ENCODE data around the gene ELK3. TPM values are rescaled to one million over a fixed set of nuclear protein-coding genes. Genes with fewer than 3 reads are reported as not detected.

ELK3 gene
- total RNA-seq, 2 experiments from 2014 or later, result 18.3 to 19.2 TPM

GRCh38 chr12:96227365-96228106 lies 33.4 kb downstream of the ELK3 start:
- POLR2A ChIA-PET, result interaction anchor here (0.6 kb wide), 1 partner anchor 12 kb away, joined by 8 read pairs; no protein-coding TSS in a partner anchor
- CTCF ChIA-PET, result interaction anchor here (0.5 kb wide), 1 partner anchor 64 kb away, joined by 4 read pairs; no protein-coding TSS in a partner anchor

- CTCF ChIA-PET, result no interaction called here
- POLR2A ChIA-PET, result no interaction called here
Measured at GRCh38 chr12:96228566-96229248, 34.5 kb downstream of the ELK3 start.

DNA sequence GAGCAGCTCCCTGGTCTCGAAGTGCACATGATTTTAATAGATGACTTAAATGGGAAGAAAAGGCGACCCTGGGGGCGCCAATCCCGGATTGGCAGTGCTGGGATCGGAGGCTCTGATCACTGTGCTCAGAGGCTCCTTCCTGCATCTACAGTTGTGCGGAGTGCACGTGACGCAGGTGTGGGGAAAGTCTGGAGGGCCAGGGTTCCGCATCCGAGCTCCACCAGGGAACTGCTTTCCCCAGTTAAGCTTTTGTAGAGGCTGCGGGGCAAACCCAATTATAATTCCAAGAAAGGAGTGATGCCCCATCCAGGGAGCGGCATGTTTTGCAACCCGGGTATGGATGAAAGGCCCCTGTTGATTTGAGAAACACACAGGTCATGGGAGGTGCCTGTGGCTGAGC lies 36.5 kb downstream of the ELK3 start:
- CTCF ChIA-PET, result interaction anchor here (0.6 kb wide), 1 partner anchor 232 kb away, joined by 3 read pairs; no protein-coding TSS in a partner anchor
- POLR2A ChIA-PET, result no interaction called here

DNA sequence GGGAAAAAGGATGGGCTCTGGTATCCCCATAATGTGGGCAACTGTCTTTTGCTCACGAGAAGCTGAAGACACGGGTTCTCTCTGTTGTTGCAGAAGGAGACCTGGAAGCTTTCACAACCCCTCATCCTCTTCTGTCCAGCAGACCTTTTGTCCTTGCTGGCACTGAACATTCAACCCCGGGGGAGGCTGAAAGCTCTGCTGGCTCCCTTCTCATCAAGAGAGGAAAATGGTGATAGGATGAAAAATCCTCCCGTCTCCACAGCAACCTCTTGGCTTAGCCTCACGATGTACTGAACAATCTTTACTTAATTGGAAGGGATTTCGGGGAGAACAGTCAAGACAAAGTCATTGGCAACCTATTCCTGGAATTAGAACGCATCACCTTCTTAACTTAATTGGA lies 39.0 kb downstream of the ELK3 start:
- ChIA-PET CTCF (no interaction called here), POLR2A (no interaction called here)

DNA sequence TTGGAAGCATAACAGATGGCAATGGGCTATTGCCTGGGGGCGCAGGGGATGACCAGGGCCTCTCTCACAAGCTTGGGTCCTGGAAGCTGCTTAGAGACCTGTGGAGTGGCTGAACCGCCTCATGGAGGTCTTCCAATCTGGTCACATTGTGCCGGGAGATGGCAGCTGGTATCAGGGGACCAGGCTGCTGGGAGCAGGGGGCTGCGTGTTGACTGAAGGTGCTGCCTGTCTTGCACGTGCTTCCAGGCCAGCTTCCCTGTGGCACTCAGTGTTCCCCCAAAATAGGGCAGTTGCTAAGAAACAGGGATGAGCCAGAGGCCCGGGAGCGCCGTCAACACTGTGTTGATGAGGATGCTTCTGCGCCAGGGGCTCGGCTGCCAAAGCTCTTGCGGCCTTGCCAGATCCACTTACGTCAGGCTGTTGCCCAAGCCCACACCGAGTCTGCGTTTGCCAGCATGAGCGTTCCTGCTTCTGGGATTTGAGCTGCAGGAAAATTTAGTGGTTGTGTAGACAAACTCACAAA lies 39.8 kb downstream of the ELK3 start:
- CTCF ChIA-PET, result no interaction called here
- POLR2A ChIA-PET, result no interaction called here

- POLR2A ChIA-PET, result no interaction called here
- CTCF ChIA-PET, result interaction anchor here (0.5 kb wide), 1 partner anchor 177 kb away, joined by 3 read pairs; no protein-coding TSS in a partner anchor
Measured at GRCh38 chr12:96234591-96235483, 40.7 kb downstream of the ELK3 start.

- ChIA-PET POLR2A (no interaction called here), CTCF (no interaction called here)
Measured at GRCh38 chr12:96235484-96235826, 41.3 kb downstream of the ELK3 start.

DNA sequence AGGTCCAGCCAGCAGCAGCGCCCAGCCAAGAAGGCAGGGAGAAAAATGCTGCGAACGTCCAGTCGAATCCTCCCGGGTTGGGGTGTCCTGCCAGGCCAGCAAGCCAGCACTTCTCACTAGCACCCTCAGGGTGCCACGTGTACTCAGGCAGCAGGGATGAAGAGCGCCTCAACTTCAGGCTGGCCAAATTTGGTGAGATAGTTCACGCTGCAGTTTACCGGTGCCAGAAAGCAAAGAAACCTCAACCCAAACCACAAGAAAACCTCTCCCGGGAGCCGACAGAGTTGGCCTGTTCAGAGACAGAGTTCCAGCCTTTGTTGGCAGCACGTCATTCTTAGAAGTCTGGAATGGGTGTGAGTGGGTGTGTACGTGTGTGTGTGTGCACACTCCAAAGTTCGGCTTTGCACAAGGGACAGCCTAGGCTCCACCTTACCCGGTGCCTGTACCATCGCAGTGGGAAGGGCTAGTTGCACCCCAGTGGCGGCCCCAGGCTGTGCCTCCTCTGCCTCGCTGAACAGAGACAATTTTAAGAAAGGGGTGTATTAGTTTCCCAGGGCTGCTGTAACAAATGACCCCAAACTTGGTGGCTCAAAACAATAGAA lies 42.1 kb downstream of the ELK3 start:
- ChIA-PET POLR2A (no interaction called here), CTCF (interaction anchor here (1.4 kb wide), 1 partner anchor 21 kb away, joined by 5 read pairs; no protein-coding TSS in a partner anchor)

- POLR2A ChIA-PET, result no interaction called here
- CTCF ChIA-PET, result interaction anchor here (1.4 kb wide), 1 partner anchor 22 kb away, joined by 5 read pairs; no protein-coding TSS in a partner anchor
Measured at GRCh38 chr12:96237035-96237434, 42.9 kb downstream of the ELK3 start.

DNA sequence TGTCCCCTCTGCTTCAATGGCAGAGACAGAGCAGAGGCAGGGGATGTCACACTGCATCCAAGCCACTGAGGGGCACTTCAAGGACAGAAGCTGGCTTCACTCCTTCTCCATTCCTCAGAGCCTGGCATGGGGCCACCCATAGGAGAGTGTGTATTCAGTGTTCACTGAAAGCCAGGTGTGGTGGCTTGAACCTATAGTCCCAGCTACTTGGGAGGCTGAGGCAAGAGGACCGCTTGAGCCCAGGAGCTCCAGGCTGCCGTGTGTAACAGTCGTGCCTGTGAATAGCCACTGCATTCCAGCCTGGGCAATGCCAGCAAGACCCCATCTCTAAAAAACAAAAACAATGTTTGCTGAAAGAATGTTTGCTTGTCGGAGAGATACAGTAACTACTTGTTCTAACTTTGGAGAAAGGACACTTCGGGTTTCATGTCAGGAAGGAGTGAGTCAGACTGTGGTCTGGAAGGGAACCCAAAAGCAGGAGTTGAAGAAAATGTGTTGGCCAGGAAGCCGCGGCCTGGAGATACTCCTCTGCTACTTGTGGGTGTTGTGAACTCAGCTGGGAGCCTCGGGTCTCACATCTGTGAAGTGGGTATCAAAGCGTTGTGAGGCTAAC lies 43.4 kb downstream of the ELK3 start:
- ChIA-PET CTCF (interaction anchor here (1.4 kb wide), 1 partner anchor 22 kb away, joined by 5 read pairs; no protein-coding TSS in a partner anchor), POLR2A (no interaction called here)

DNA sequence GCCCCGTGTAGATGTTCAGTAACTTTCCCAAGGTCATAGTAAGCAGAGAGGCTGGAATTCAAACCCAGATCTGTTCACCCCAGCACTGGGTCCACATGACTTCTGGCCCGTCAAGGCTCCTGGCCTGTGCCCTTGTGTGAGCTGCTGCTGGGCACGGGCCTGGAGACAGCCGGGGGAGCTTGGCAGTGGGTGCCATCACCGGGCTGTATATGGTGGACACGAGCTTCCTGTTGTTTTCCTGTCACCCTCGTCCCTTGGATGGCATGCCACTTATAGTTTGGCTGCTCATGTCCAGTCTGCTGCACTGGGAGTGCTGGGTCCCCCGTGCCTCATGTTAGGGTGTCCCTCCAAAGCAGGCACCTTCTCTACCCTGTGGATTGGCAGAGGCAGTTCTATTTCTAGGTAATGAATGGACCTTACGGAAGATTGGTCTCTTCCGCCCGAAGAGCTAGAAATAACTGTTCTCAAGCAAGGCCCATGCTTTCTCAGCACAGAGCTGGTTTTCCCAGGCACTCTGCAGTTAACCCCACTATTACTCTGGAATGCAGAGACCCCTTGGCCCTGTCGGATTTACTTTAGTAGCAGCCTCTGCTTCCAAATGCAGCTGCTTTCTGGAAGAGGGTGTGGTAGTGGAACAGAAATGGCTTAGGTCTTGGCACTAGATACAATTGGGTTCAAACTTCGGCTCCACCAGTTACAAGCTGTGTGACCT lies 44.3 kb downstream of the ELK3 start:
- POLR2A ChIA-PET, result interaction anchor here (0.6 to 0.7 kb wide), 3 partner anchors 53 to 162 kb away, joined by 3 to 5 read pairs (median 3); partner anchors contain the start of gene CDK17

GRCh38 chr12:96239711-96240635 lies 45.8 kb downstream of the ELK3 start:
- CTCF ChIA-PET, result interaction anchor here (0.8 kb wide), 1 partner anchor 204 kb away, joined by 3 read pairs; the partner anchor contains the start of gene LTA4H
- POLR2A ChIA-PET, result no interaction called here

More for the DNA sequence above, 44.3 kb downstream of the ELK3 start:
- CTCF ChIA-PET, result no interaction called here

GRCh38 chr12:96240656-96241055 lies 46.5 kb downstream of the ELK3 start:
- ChIA-PET CTCF (no interaction called here), POLR2A (no interaction called here)

DNA sequence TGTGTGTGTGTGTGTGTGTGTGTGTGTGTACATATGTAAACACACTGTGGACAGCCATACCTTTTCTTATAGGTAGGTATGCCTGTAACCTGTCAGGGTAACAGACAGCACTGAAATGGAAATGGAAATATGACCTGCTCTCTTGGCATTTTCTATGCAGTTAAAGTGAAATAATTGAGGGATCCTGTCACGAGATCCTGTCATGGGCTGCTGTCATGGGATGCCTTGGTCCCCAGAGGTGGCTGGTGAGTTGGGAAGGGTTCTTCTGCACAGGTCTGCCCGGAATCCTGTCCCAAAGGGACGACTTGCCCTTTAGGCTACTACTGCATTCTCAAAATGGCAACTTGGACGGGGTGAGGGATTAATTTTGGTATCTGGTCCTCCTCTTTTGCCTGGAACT lies 47.3 kb downstream of the ELK3 start:
- CTCF ChIA-PET, result no interaction called here
- POLR2A ChIA-PET, result no interaction called here

DNA sequence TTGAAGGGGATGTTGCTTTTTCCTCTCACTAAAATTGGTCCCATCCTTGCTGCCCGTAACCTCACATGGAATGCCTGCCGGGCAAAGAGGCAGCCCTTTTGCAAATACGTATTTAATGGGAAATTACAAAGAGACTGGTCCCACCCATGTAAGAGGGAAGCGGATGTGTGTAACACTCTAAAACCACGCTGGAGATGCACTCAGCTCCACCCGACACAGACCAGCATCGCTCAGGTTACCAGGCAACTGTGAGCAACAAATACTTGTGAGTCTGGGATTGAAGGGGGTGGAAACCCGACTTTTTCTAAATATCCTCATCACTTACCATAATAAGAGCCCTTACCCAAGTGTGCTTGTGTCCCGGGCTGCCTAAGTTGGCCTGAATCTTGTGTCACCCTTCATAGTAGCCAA lies 47.7 kb downstream of the ELK3 start:
- ChIA-PET CTCF (interaction anchor here (1.2 kb wide), 1 partner anchor 27 kb away, joined by 4 read pairs; no protein-coding TSS in a partner anchor), POLR2A (interaction anchor here (0.6 kb wide), 1 partner anchor 27 kb away, joined by 7 read pairs; no protein-coding TSS in a partner anchor)

GRCh38 chr12:96242597-96242996 lies 48.4 kb downstream of the ELK3 start:
- CTCF ChIA-PET, result interaction anchor here (1.2 kb wide), 1 partner anchor 27 kb away, joined by 4 read pairs; no protein-coding TSS in a partner anchor
- POLR2A ChIA-PET, result no interaction called here

DNA sequence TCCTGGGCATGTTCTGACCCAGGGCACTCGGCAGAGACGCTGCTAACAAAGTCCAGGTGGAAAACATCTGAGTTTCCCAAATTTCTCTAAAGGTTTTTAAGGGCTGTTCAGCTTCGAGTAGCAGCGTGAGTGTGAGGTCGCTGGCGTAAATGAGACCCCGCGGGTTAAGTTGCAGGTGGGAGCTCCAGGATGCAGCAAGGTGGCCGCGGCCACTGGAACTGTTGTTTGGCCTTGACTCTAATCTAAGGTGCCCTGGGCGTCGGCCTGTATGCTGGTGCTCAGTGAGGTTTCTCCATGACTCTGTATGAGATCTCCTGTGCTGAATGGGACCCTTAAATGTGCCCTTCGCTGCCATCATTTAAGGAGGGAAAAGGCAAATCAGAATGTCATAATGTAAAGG lies 50.7 kb downstream of the ELK3 start:
- CTCF ChIA-PET, result interaction anchor here (1.2 kb wide), 1 partner anchor 30 kb away, joined by 3 read pairs; no protein-coding TSS in a partner anchor
- POLR2A ChIA-PET, result no interaction called here

Data from activated CD8-positive, alpha-beta memory T cell treated with anti-CD3 and anti-CD28 coated beads for 36 hours (primary cell).